SU-DHL-6 (cell line): Measurements from ENCODE around the gene STAT5A.

ENCODE experiments used
- H2AFZ ChIP-seq: fragments of 200-600 bp; sonication (generic); 2 replicates; pipeline ENCODE4 v1.6.1; 2014; ENCODE audit warnings: low read depth, mild to moderate bottlenecking, moderate library complexity, mixed read lengths, antibody characterized with exemption, low read length; ENCODE audit not compliant: severe bottlenecking
- H3F3A ChIP-seq: fragments of 200-600 bp; shearing (Covaris generic); 2 replicates; pipeline ENCODE4 v1.6.0; 2016; ENCODE audit warnings: antibody characterized with exemption, mild to moderate bottlenecking; ENCODE audit not compliant: insufficient read depth
- H3K27ac ChIP-seq: fragments of 200-600 bp; sonication (generic); 2 replicates; pipeline ENCODE4 v1.5.1; 2016; ENCODE audit warnings: low read depth, mild to moderate bottlenecking, low read length, moderate library complexity, mixed read lengths
- H3K27me3 ChIP-seq: fragments of 200-600 bp; sonication (generic), shearing (Covaris generic); 2 replicates; pipeline ENCODE4 v1.6.0; 2014; ENCODE audit warnings: mild to moderate bottlenecking, low read length
- H3K36me3 ChIP-seq: fragments of 200-600 bp; sonication (generic); 2 replicates; pipeline ENCODE4 v1.6.1; 2014; ENCODE audit warnings: mild to moderate bottlenecking, low read length, mixed read lengths
- H3K4me2 ChIP-seq: fragments of 300-600, 200-600 bp; shearing (Covaris generic), sonication (generic); 2 replicates; pipeline ENCODE4 v1.6.0; 2014; ENCODE audit warnings: low read length, low read depth, mild to moderate bottlenecking; ENCODE audit not compliant: poor library complexity, severe bottlenecking
- H3K4me3 ChIP-seq: fragments of 200-600 bp; sonication (generic); 2 replicates; pipeline ENCODE4 v1.5.1; 2014; ENCODE audit warnings: antibody characterized with exemption, low read length, mild to moderate bottlenecking, mixed read lengths; ENCODE audit not compliant: insufficient read depth, poor library complexity, severe bottlenecking
- H3K79me2 ChIP-seq: fragments of 200-600 bp; sonication (generic); 2 replicates; pipeline ENCODE4 v1.6.1; 2014; ENCODE audit warnings: mild to moderate bottlenecking, low read length, moderate library complexity; ENCODE audit not compliant: insufficient read depth
- H3K9ac ChIP-seq: fragments of 200-600 bp; sonication (generic); 2 replicates; pipeline ENCODE4 v1.7.0; 2014; ENCODE audit warnings: mild to moderate bottlenecking, low read length
- H3K9me2 ChIP-seq: fragments of 200-600 bp; sonication (generic); replicated peaks from 2 replicates; pipeline ENCODE4 v1.6.1; 2014; ENCODE audit warnings: low read length; ENCODE audit not compliant: insufficient read depth
- H3K9me3 ChIP-seq: fragments of 200-600 bp; sonication (generic); 2 replicates; pipeline ENCODE4 v1.6.1; 2014; ENCODE audit warnings: low read length, mixed read lengths; ENCODE audit not compliant: insufficient read depth
- H4K20me1 ChIP-seq: fragments of 200-600 bp; sonication (generic); 2 replicates; pipeline ENCODE4 v1.6.1; 2014; ENCODE audit warnings: low read depth, mild to moderate bottlenecking, antibody characterized with exemption, low read length, moderate library complexity, mixed read lengths
- CTCF ChIP-seq: fragments of 200-600 bp; sonication (generic); IDR thresholded peaks from one replicate; pipeline ENCODE4 v1.5.1; 2017; ENCODE audit warnings: antibody characterized with exemption, mild to moderate bottlenecking, low read length, moderate library complexity; ENCODE audit not compliant: insufficient read depth, poor library complexity, severe bottlenecking
- EZH2phosphoT487 ChIP-seq: fragments of 200-600 bp; sonication (generic), shearing (Covaris generic); conservative IDR thresholded peaks from 2 replicates; pipeline ENCODE4 v1.6.1; 2018; ENCODE audit warnings: mild to moderate bottlenecking, antibody characterized with exemption, low read length, moderate library complexity, mixed read lengths

The STAT5A gene

GRCh38 chr17:42246515-42246914 is 41.8 kb upstream of the STAT5A start:
- Histone ChIP-seq H3F3A (no peaks in the 10 kb centered on the region), H3K4me2 (no peak overlapping the region), H3K9me3 (no peaks in the 10 kb centered on the region), H4K20me1 (no peaks in the 10 kb centered on the region), H3K9me2 (no peaks in the 10 kb centered on the region), H3K27me3 (no peaks in the 10 kb centered on the region), H3K27ac (no peak overlapping the region), H3K36me3 (no peaks in the 10 kb centered on the region), H3K9ac (no peak overlapping the region), H2AFZ (no peak overlapping the region), H3K4me3 (no peak overlapping the region), H3K79me2 (no peaks in the 10 kb centered on the region)
- TF ChIP-seq CTCF, result no peak
- no peak for TF ChIP-seq EZH2phosphoT487

GRCh38 chr17:42247734-42248133 is 40.6 kb upstream of the STAT5A start:
- TF ChIP-seq EZH2phosphoT487, result no peak
- TF ChIP-seq CTCF, result no peak
- H3K9me3 ChIP-seq, result no peaks in the 10 kb centered on the region
- no peak overlapping the region for H3K4me3 ChIP-seq
- H4K20me1 ChIP-seq, result no peaks in the 10 kb centered on the region
- no peak overlapping the region for H3K9ac ChIP-seq
- no peaks in the 10 kb centered on the region for H3K9me2 ChIP-seq
- H3F3A ChIP-seq, result no peaks in the 10 kb centered on the region
- no peak overlapping the region for H3K4me2 ChIP-seq
- no peak overlapping the region for H3K27ac ChIP-seq
- H2AFZ ChIP-seq, result no peak overlapping the region
- H3K27me3 ChIP-seq, result no peaks in the 10 kb centered on the region
- H3K79me2 ChIP-seq, result no peaks in the 10 kb centered on the region
- H3K36me3 ChIP-seq, result no peaks in the 10 kb centered on the region

GRCh38 chr17:42248351-42249179 is 39.7 kb upstream of the STAT5A start:
- no peaks in the 10 kb centered on the region for H4K20me1 ChIP-seq
- no peaks in the 10 kb centered on the region for H3K9me2 ChIP-seq
- no peaks in the 10 kb centered on the region for H3F3A ChIP-seq
- peak overlapping the region; percentile 40 for H3K27ac ChIP-seq
- H3K9me3 ChIP-seq, result no peaks in the 10 kb centered on the region
- no peaks in the 10 kb centered on the region for H3K27me3 ChIP-seq
- peak overlapping the region; percentile 30 for H3K9ac ChIP-seq
- peak overlapping the region; percentile 49 for H3K4me2 ChIP-seq
- H3K79me2 ChIP-seq, result no peaks in the 10 kb centered on the region
- no peaks in the 10 kb centered on the region for H3K36me3 ChIP-seq
- TF ChIP-seq EZH2phosphoT487 (no peak), CTCF (no peak)
- H2AFZ ChIP-seq, result peak overlapping the region; percentile 4
- H3K4me3 ChIP-seq, result peak overlapping the region; percentile 26
